Body of pancreas (tissue), 4 donors: ENCODE results near the gene PCDHGA2.
"Not testable (repeated sequence)": the region's sequence is repeated elsewhere in the genome, so short reads cannot be mapped to it uniquely, and the experiment has no call there.

Source experiments
- POLR2A ChIP-seq, 3 donors: fragments of 450-650 bp; IDR thresholded peaks; one replicate each; pipeline ENCODE4 v1.6.1; 2016; ENCODE audit warnings: antibody characterized with exemption in 3 of 3, mild to moderate bottlenecking in 2 of 3
- TF ChIP-seq, protein P1 (sequence below), 7 experiments: fragments of 450-650 bp in 4 of 7; fragments of 200-600 bp in 3 of 7; sonication (generic) in 3 of 7; IDR thresholded peaks; one replicate each; pipeline ENCODE4 v1.5.1; 2016 to 2019; ENCODE audit warnings: antibody characterized with exemption in 7 of 7

DNA sequence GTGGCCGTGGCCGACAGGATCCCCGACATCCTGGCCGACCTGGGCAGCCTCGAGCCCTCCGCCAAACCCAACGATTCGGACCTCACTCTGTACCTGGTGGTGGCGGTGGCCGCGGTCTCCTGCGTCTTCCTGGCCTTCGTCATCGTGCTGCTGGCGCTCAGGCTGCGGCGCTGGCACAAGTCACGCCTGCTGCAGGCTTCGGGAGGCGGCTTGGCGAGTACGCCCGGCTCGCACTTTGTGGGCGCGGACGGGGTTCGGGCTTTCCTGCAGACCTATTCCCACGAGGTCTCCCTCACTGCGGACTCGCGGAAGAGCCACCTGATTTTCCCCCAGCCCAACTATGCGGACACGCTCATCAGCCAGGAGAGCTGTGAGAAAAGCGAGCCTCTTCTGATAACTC is 7.5 kb downstream of the PCDHGA2 start:
- TF ChIP-seq, protein P1, sequence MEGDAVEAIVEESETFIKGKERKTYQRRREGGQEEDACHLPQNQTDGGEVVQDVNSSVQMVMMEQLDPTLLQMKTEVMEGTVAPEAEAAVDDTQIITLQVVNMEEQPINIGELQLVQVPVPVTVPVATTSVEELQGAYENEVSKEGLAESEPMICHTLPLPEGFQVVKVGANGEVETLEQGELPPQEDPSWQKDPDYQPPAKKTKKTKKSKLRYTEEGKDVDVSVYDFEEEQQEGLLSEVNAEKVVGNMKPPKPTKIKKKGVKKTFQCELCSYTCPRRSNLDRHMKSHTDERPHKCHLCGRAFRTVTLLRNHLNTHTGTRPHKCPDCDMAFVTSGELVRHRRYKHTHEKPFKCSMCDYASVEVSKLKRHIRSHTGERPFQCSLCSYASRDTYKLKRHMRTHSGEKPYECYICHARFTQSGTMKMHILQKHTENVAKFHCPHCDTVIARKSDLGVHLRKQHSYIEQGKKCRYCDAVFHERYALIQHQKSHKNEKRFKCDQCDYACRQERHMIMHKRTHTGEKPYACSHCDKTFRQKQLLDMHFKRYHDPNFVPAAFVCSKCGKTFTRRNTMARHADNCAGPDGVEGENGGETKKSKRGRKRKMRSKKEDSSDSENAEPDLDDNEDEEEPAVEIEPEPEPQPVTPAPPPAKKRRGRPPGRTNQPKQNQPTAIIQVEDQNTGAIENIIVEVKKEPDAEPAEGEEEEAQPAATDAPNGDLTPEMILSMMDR (IDR thresholded peaks at IDR 0.05), result not testable (repeated sequence)
- TF ChIP-seq POLR2A (IDR thresholded peaks at IDR 0.05), result not testable (repeated sequence)
